GM21367 (cell line): Measurements from ENCODE around the gene OXSR1.
"Not testable (repeated sequence)": the region's sequence is repeated elsewhere in the genome, so short reads cannot be mapped to it uniquely, and the experiment has no call there.

Experiments used
- ATAC-seq: cut with Tn5 transposase; IDR thresholded peaks from one replicate; pipeline ENCODE4 v1.9.1; 2021; ENCODE audit not compliant: unreplicated experiment

Gene OXSR1

DNA sequence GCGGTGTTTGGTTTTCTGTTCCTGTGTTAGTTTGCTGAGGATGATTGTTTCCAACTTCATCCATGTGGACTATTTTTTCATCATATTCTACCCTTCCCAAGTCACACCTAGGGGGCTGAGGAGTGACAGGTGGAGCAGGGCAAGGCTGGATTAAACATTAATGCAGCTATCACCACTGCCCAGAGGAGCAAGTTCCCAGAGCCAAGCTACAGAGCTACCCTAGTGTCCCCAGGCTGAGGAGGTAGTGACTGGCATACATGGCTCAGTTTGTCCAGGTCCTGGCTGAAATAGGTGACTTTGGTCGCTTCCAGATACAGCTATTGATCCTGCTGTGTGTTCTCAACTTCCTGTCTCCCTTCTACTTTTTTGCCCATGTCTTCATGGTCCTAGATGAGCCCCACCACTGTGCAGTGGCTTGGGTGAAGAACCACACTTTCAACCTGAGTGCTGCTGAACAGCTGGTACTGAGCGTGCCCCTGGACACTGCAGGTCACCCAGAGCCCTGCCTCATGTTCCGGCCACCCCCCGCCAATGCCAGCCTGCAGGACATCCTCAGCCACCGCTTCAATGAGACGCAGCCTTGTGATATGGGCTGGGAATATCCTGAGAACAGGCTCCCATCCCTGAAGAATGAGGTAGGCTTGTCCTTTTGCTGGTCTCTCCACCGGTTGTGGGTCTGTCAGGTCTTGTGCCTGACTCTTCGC is 100.4 kb downstream of the OXSR1 start, which contains the start of gene SLC22A13:
TSS of gene SLC22A13 (plus strand) at position 209 of the 704 bp plus-strand sequence. CDS start at position 258, 49 bp downstream.
- ATAC-seq: no peak

GRCh38 chr3:38266810-38267209 is 101.5 kb downstream of the OXSR1 start:
- ATAC-seq: no peak

DNA sequence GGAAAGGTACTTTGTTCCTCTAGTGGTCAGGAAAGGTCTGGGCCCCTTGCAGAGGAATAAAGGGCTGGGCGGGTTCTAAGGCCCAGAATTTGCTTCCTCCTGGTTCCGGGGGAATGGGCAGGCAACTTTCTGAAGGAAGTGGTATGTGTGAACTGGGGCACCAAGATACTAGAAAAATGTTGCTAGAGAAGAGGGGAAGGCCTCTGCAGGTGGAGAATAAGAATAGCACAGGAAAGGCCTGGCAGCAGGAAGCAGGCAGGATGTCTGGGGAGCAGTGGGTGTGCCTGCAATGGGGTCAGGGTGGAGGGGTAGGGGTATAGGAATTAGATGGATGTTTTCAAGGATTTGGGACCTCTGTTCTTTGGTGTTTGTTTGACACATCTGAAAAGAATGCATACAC is 102.3 kb downstream of the OXSR1 start:
- ATAC-seq: no peak

GRCh38 chr3:38268087-38268486 is 102.8 kb downstream of the OXSR1 start:
- ATAC-seq: no peak

- ATAC-seq: no peak
These were observed 103.2 kb downstream of the OXSR1 start for GRCh38 chr3:38268522-38268921.

- no peak for ATAC-seq
These were observed 105.3 kb downstream of the OXSR1 start for GRCh38 chr3:38270606-38271005.

- no peak for ATAC-seq
These were observed 106.2 kb downstream of the OXSR1 start for GRCh38 chr3:38271553-38271952.

- ATAC-seq: no peak
These were observed 109.7 kb downstream of the OXSR1 start for GRCh38 chr3:38274864-38275649.

DNA sequence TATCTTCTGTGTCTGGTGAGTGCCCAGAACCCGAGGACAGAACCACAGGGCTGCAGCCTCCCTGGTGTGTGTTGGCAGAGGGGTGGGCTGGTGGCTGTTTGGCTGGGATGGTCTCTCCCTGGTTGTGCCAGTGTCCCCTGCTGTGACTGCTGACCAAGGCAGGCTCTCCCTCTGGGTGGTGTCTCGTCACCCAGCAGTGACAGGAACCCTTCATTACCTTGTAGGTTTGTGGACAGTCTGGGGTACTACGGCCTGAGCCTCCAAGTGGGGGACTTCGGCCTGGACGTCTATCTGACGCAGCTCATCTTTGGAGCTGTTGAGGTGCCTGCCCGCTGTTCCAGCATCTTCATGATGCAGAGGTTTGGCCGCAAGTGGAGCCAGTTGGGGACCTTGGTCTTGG is 110.3 kb downstream of the OXSR1 start:
- no peak for ATAC-seq

DNA sequence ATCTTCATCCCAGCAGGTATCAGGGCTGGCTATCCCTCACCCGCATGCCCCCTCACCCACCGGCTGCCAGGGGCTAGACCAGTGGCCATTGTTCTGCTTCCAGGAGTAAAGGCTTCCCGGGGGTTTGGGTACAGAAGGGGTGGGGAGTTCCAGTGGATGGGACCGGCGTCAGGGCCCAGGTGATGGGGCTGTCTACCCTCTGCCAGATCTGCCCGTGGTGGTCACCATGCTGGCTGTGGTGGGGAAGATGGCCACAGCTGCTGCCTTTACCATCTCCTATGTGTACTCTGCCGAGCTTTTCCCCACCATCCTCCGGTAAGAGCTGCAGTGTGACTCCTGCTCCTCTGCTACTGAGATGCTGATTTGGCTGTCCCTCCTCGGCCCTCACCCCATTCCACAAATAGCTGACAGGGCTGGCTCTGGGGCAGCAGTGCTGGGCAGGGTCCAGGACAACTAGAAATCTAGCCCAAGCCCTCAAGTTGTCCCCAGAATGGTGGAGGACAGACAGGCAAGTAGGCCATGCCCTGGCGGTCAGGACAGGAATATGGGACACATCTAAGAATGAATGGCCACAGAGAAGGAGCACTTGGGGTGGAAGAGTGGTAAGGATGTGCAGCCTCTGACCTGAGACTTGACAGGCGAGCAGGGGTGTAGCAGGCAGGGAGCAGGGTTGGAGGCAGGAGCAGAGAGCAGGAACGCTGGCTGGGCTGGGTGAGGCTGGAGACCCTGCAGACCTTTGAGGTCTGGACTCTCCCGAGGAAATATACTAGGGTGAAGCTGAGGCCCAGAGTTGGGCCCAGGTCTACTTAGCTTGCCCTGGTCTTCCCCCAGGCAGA is 111.0 kb downstream of the OXSR1 start:
- ATAC-seq: no peak

DNA sequence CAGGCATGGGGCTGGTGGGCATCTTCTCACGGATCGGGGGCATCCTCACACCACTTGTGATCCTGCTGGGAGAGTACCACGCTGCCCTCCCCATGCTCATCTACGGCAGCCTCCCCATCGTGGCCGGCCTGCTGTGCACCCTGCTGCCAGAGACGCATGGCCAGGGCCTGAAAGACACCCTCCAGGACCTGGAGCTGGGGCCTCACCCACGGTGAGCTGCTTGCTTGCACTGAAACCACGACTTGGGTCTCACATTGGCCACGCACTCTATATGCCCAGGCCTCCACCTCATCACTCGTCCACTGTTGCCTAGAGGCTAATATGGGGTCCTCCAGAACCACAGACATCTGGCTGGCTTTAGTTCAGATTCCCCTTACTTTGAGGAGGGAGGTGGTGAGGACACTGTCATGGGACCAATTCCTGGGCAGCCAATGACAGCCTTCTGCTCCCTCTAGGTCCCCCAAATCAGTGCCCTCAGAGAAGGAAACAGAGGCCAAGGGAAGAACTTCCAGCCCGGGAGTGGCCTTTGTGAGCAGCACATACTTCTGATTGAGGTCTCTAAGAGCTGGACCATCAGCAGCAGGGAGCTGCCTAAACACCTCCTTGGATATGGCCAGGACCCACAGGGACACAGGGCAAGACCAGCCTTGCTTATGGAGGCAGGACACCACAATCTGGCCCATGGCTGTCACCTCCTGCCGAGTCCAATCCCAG is 111.7 kb downstream of the OXSR1 start:
- no peak for ATAC-seq

DNA sequence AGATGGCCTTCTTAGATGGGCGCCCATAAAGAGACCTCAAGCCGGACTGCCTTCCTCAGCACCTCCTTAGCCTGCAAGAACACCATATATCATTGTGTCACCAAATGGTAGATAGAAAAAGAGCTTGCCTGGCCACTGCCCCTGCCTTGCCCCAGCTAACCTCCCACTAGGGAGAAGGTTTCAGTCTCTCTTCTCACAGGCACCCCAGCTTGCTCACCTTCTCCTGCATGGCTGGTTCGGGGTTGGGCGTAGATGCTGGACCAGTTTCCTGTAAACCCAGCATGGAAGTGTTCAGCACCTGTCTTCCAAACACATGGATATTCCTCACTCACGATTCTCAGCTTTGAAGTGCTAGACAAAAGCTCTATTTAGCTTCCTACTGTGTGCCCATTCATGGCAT is 113.5 kb downstream of the OXSR1 start:
- no peak for ATAC-seq

- ATAC-seq: no peak
These were observed 116.8 kb downstream of the OXSR1 start, which contains the start of gene SLC22A14 for GRCh38 chr3:38281895-38282686. SLC22A14 (plus strand) TSS chr3:38282294; CDS start chr3:38306027, 23,733 bp downstream.

GRCh38 chr3:38283810-38284755 is 118.7 kb downstream of the OXSR1 start:
- ATAC-seq: no peak

DNA sequence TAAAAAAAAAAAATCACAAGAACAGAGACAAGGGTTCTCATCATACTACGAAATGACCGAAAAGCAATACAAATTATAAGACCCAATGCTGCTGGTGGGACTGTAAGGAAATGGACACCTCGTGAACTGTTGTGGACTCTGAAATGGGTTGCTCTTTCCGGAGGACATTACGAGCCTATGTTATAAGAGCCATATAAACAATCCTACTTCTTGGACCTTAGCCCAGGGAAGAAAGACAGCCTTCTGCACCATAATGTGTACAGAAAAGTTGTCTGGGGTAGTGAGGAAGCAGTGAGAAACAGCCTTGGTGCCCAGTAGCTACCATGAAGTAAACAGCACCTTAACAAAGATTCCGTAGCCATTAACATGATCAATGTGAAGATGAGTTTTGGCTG is 119.4 kb downstream of the OXSR1 start:
- no peak for ATAC-seq

- ATAC-seq: not testable (repeated sequence)
These were observed 124.2 kb downstream of the OXSR1 start for GRCh38 chr3:38289286-38290217.

DNA sequence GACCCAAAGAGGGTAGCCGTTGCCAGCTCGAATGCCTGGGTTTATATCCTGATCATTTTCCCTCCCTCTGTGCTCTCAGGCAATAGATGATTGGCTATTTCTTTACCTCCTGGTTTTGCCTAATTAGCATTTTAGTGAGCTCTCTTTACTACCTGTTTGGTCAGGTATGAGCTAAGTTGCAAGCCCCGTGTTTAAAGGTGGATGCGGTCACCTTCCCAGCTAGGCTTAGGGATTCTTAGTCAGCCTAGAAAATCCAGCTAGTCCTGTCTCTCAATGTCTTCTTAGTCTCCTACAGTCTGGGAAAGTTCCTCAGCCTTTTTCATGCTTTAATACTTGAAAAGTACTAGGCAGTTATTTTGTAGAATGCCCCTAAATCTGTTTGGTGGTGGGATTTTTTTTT is 131.7 kb downstream of the OXSR1 start:
- ATAC-seq: not testable (repeated sequence)

GRCh38 chr3:38297537-38297936 is 132.2 kb downstream of the OXSR1 start:
- ATAC-seq: no peak
